Heart left ventricle (tissue), 13 donors: ENCODE data around the gene RAB3GAP2.

Experiments
- CTCF ChIP-seq, 12 donors: fragments of 200-600 bp; sonication (generic) in 4 of 12; IDR thresholded peaks; one replicate each; pipeline versions ENCODE4 v1.5.0 to v1.8.0; 2018 to 2022; ENCODE audit warnings: antibody characterized with exemption in 12 of 12, mild to moderate bottlenecking in 5 of 12
- POLR2A ChIP-seq, 2 donors: fragments of 450-650 bp; IDR thresholded peaks; one replicate each; pipeline ENCODE4 v1.6.1; 2017; ENCODE audit warnings: antibody characterized with exemption in 2 of 2, mild to moderate bottlenecking in 2 of 2, moderate library complexity in 2 of 2
- donor health status: ischemic (EF 13 %, LVEDD 7.1; RV severe dilation, severe dysfunction).
- donor health status: DM: no; HTN: yes; CAD: no.
- donor health status: DM: no; HTN: no; CAD: no.
- donor health status: ischemic (EF 25% LVEDD 6.9; RV normal size, moderate dysfunction).
- donor health status: ischemic (EF 25% LVEDD 5.7; RV mildly dilated, moderate dysfunction).
- donor health status: ischemic (EF 35%, LVEDD 5.7; RV mildly dilated, moderate dysfunction).
- donor health status: nonischemic (EF 11% LVEDD 7.7; RV severe dilation, severe dysfunction).
- donor health status: DM: yes; HTN: yes; CAD: no.
- donor health status: PGD.
- donor health status: ischemic (EF 29% LVEDD 5.4; RV normal size, mild dysfunction).
- donor health status: nonischemic (EF 23%, LVEDD 6.1; RV moderate dilation, normal function).

GRCh38 chr1:220123889-220124288, 148.4 kb downstream of the RAB3GAP2 start:
- TF ChIP-seq CTCF (IDR thresholded peaks at IDR 0.05), result peak in 4 of 12 donors; percentile 23 to 37 (median 30)
- TF ChIP-seq POLR2A (IDR thresholded peaks at IDR 0.05), result no peak
